ENCODE data around the gene RAD23A.

The RAD23A gene

GRCh38 chr19:12992729-12993128 lies 47.1 kb downstream of the RAD23A start:
- H4K8ac ChIP-seq (ENCODE audit: low read depth, low read length): no peak overlapping the region
- no CpG with 5 or more reads among the region's 11 CpGs for WGBS, 2 donors (ENCODE audit: extremely low coverage in 2 of 2, insufficient read length in 2 of 2, insufficient replicate concordance in 1 of 2)
- H3K27me3 ChIP-seq (ENCODE audit: control insufficient read depth in 3 of 3, insufficient read depth in 3 of 3, low read depth in 1 of 3, low read length in 3 of 3): peaks cover 26 to 84% (median 67%) of the 10 kb centered on the region in 3 experiments

DNA sequence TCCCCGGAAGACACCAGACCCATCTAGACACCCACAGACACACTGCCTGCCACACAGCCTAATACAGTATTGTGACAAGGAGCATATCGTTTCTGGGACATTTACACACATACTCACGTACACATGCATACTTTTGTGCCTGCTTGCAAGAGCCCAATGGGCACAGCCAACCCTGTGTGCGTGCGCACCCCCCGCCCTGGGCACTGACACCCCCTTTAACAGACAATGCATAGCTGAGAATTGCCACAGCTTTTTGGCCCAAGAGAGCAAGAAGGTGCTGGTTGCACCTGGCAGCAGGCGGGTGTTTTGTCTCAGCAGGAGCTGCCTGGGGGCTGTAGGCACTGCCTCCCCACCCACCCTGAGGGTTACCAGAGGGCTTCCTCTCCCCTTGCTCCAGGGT lies 47.9 kb downstream of the RAD23A start:
- Histone ChIP-seq H3K18ac (ENCODE audit: low read length) (no peak overlapping the region), H2AFZ (ENCODE audit: low read length) (no peak overlapping the region), H4K8ac (ENCODE audit: low read depth, low read length) (peak overlapping the region; percentile 52), H3K79me1 (ENCODE audit: low read depth, low read length) (peaks cover 3% of the 10 kb centered on the region), H3K36me3 (replicated peaks in 1 of 2; ENCODE audit: control insufficient read depth in 2 of 2, insufficient read depth in 2 of 2, low read length in 2 of 2) (no peaks in the 10 kb centered on the region), H2BK120ac (ENCODE audit: low read depth, low read length) (no peak overlapping the region), H3K23ac (ENCODE audit: low read depth, low read length, poor library complexity) (no peak overlapping the region), H3K4me1 (ENCODE audit: control insufficient read depth in 2 of 2, insufficient read depth in 1 of 2, low read depth in 1 of 2, low read length in 2 of 2) (peaks cover 4 to 10% of the 10 kb centered on the region in 2 donors), H2BK15ac (ENCODE audit: low read length) (no peak overlapping the region), H3K27ac (replicated peaks; ENCODE audit: low read length) (no peak overlapping the region), H3K14ac (ENCODE audit: low read length) (no peak overlapping the region), H3K4me2 (ENCODE audit: insufficient read depth, low read length, poor library complexity, severe bottlenecking) (no peak overlapping the region), H3K4me3 (ENCODE audit: low read length in 2 of 2) (no peak overlapping the region), H3K9ac (ENCODE audit: low read depth, low read length, poor library complexity) (no peak overlapping the region), H2BK12ac (ENCODE audit: low read length) (no peak overlapping the region), H2BK5ac (ENCODE audit: low read length) (peak overlapping the region; percentile 14), H4K91ac (ENCODE audit: low read depth, low read length, poor library complexity) (no peak overlapping the region), H3K27me3 (ENCODE audit: control insufficient read depth in 3 of 3, insufficient read depth in 3 of 3, low read depth in 1 of 3, low read length in 3 of 3) (peaks cover 28 to 84% (median 72%) of the 10 kb centered on the region in 3 experiments), H3K4ac (ENCODE audit: low read length) (no peak overlapping the region), H3K9me3 (replicated peaks in 1 of 2; ENCODE audit: control insufficient read depth in 2 of 2, insufficient read depth in 1 of 2, low read depth in 1 of 2, low read length in 2 of 2) (peaks cover 0 to 5% of the 10 kb centered on the region in 2 donors), H2AK5ac (ENCODE audit: low read depth, low read length) (no peak overlapping the region)
- no CpG with 5 or more reads among the region's 7 CpGs for WGBS, 2 donors (ENCODE audit: extremely low coverage in 2 of 2, insufficient read length in 2 of 2, insufficient replicate concordance in 1 of 2)
- no peak for DNase-seq (ENCODE audit: low spot score)

More at GRCh38 chr19:12992729-12993128, 47.1 kb downstream of the RAD23A start:
- H3K14ac ChIP-seq (ENCODE audit: low read length): no peak overlapping the region
- no peak overlapping the region for H3K4ac ChIP-seq (ENCODE audit: low read length)
- H3K9me3 ChIP-seq (replicated peaks in 1 of 2; ENCODE audit: control insufficient read depth in 2 of 2, insufficient read depth in 1 of 2, low read depth in 1 of 2, low read length in 2 of 2): peaks cover 0 to 5% of the 10 kb centered on the region in 2 donors
- H3K23ac ChIP-seq (ENCODE audit: low read depth, low read length, poor library complexity): no peak overlapping the region
- H3K27ac ChIP-seq (replicated peaks; ENCODE audit: low read length): no peak overlapping the region
- no peak overlapping the region for H3K18ac ChIP-seq (ENCODE audit: low read length)
- no peak overlapping the region for H3K9ac ChIP-seq (ENCODE audit: low read depth, low read length, poor library complexity)
- peaks cover 3% of the 10 kb centered on the region for H3K79me1 ChIP-seq (ENCODE audit: low read depth, low read length)
- no peak overlapping the region for H4K91ac ChIP-seq (ENCODE audit: low read depth, low read length, poor library complexity)
- H2AFZ ChIP-seq (ENCODE audit: low read length): no peak overlapping the region
- peaks cover 4 to 10% of the 10 kb centered on the region in 2 donors for H3K4me1 ChIP-seq (ENCODE audit: control insufficient read depth in 2 of 2, insufficient read depth in 1 of 2, low read depth in 1 of 2, low read length in 2 of 2)
- H2AK5ac ChIP-seq (ENCODE audit: low read depth, low read length): no peak overlapping the region
- H2BK5ac ChIP-seq (ENCODE audit: low read length): no peak overlapping the region
- no peak overlapping the region for H2BK12ac ChIP-seq (ENCODE audit: low read length)
- H3K36me3 ChIP-seq (replicated peaks in 1 of 2; ENCODE audit: control insufficient read depth in 2 of 2, insufficient read depth in 2 of 2, low read length in 2 of 2): no peaks in the 10 kb centered on the region
- DNase-seq (ENCODE audit: low spot score): no peak
- H2BK120ac ChIP-seq (ENCODE audit: low read depth, low read length): no peak overlapping the region
- no peak overlapping the region for H3K4me2 ChIP-seq (ENCODE audit: insufficient read depth, low read length, poor library complexity, severe bottlenecking)
- H3K4me3 ChIP-seq (ENCODE audit: low read length in 2 of 2): no peak overlapping the region
- H2BK15ac ChIP-seq (ENCODE audit: low read length): no peak overlapping the region

GRCh38 chr19:12994701-12995595 lies 49.3 kb downstream of the RAD23A start, which contains the start of gene NFIX:
TSS of gene NFIX (plus strand) at chr19:12995475. CDS start at chr19:12995838, 363 bp downstream.
- H3K9me3 ChIP-seq (replicated peaks in 1 of 2; ENCODE audit: control insufficient read depth in 2 of 2, insufficient read depth in 1 of 2, low read depth in 1 of 2, low read length in 2 of 2): peaks cover 0 to 5% of the 10 kb centered on the region in 2 donors
- H3K36me3 ChIP-seq (replicated peaks in 1 of 2; ENCODE audit: control insufficient read depth in 2 of 2, insufficient read depth in 2 of 2, low read length in 2 of 2): no peaks in the 10 kb centered on the region
- H3K4me2 ChIP-seq (ENCODE audit: insufficient read depth, low read length, poor library complexity, severe bottlenecking): peak within 1 kb of the TSS; percentile 70
- peak within 1 kb of the TSS; percentile 94 for H3K14ac ChIP-seq (ENCODE audit: low read length)
- H3K18ac ChIP-seq (ENCODE audit: low read length): peak within 1 kb of the TSS; percentile 61
- H2BK12ac ChIP-seq (ENCODE audit: low read length): no peak within 1 kb of the TSS
- no peak within 1 kb of the TSS for H3K4ac ChIP-seq (ENCODE audit: low read length)
- peaks cover 28 to 87% (median 69%) of the 10 kb centered on the region in 3 experiments for H3K27me3 ChIP-seq (ENCODE audit: control insufficient read depth in 3 of 3, insufficient read depth in 3 of 3, low read depth in 1 of 3, low read length in 3 of 3)
- H2BK5ac ChIP-seq (ENCODE audit: low read length): no peak within 1 kb of the TSS
- peak within 1 kb of the TSS; percentile 36 to 67 for H3K4me3 ChIP-seq (ENCODE audit: low read length in 2 of 2)
- WGBS, 2 donors (ENCODE audit: extremely low coverage in 2 of 2, insufficient read length in 2 of 2, insufficient replicate concordance in 1 of 2): no CpG with 5 or more reads among the region's 84 CpGs
- no peak for DNase-seq (ENCODE audit: low spot score)
- peak within 1 kb of the TSS; percentile 95 for H2AK5ac ChIP-seq (ENCODE audit: low read depth, low read length)
- H4K91ac ChIP-seq (ENCODE audit: low read depth, low read length, poor library complexity): no peak within 1 kb of the TSS
- peaks cover 3% of the 10 kb centered on the region for H3K79me1 ChIP-seq (ENCODE audit: low read depth, low read length)
- H2AFZ ChIP-seq (ENCODE audit: low read length): peak within 1 kb of the TSS; percentile 56
- H4K8ac ChIP-seq (ENCODE audit: low read depth, low read length): peak within 1 kb of the TSS; percentile 75
- H2BK15ac ChIP-seq (ENCODE audit: low read length): no peak within 1 kb of the TSS
- H3K9ac ChIP-seq (ENCODE audit: low read depth, low read length, poor library complexity): peak within 1 kb of the TSS; percentile 84
- H3K4me1 ChIP-seq (ENCODE audit: control insufficient read depth in 2 of 2, insufficient read depth in 1 of 2, low read depth in 1 of 2, low read length in 2 of 2): peaks cover 4 to 10% of the 10 kb centered on the region in 2 donors
- peak within 1 kb of the TSS; percentile 96 for H3K23ac ChIP-seq (ENCODE audit: low read depth, low read length, poor library complexity)
- H2BK120ac ChIP-seq (ENCODE audit: low read depth, low read length): no peak within 1 kb of the TSS
- no peak within 1 kb of the TSS for H3K27ac ChIP-seq (replicated peaks; ENCODE audit: low read length)

Measured in neuronal stem cell (in vitro differentiated cells).